Daoy (cell line): ENCODE measurements around the gene TMC3. TPM values are rescaled to one million over a fixed set of nuclear protein-coding genes. Genes with fewer than 3 reads are reported as not detected.
"Not testable (repeated sequence)": the region's sequence is repeated elsewhere in the genome, so short reads cannot be mapped to it uniquely, and the experiment has no call there.

Experiments used
- DNase-seq: peaks from one replicate; pipeline ENCODE4 v3.0.0-alpha.2; 2015; ENCODE audit warnings: low read depth
- total RNA-seq: library from RNA; depleted of rRNA; stranded (reverse); fragments of >200 nt; shearing (Covaris generic); gene quantifications from 2 replicates; pipeline ENCODE4 v1.2.3, GENCODE V29; 2014

TMC3 gene
- total RNA-seq, 1 experiment from 2014 or later, result not detected

DNA sequence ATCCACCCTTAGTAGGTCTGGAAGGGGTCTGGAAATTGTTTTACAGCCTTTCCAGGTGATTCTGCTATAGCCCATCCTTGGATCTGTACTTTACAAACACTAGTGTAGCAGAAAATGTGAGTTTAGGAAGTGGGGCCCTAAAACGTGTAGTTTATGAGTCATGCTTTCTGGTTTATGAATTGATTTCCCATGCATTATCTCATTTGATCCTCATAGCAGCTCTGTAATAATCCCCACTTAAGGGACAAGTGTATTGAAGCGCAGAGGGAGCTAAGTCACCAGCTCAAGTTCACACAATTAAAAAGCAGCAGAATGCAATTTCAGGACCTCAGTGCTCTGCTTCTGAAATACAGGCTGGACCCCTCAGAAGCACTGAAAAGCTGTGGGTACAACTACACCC lies 27.4 kb downstream of the TMC3 start:
- DNase-seq, result no peak

DNA sequence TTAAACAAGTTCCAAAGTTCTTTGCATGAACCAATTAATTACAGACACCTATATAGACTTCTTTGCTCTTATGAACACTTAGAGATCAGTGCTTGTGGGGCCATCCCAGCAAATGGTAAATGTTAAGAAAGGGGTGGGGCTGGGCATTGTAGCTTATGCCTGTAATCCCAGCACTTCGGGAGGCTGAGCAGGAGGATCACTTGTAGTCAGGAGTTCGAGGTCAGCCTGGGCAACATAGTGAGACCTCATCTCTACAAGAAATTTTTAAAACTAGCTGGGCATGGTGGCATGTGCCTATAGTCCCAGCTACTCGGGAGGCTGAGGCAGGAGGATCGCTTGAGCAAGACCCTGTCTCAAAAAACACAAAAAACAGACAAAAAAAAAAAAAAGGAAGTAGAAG lies 30.6 kb downstream of the TMC3 start:
- DNase-seq, result no peak

DNA sequence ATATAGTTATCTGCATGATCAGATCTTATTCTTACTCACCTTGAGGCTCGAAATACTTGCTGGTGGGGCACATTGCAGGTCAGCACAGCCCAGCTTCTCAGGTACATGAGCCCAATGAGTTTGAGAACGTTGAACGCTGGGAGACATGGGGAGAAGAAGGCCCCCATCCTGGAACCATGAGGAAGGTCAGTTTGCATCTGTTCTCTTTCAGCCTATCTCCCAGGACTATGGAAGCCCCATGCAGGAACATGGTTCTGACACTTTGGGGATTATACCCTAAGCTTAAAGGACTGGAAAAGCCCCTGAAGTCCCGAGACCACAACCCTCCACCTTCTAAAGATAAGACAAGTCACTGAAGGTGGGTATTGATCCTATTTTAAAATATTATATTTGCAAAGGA lies 32.7 kb downstream of the TMC3 start:
- no peak for DNase-seq

DNA sequence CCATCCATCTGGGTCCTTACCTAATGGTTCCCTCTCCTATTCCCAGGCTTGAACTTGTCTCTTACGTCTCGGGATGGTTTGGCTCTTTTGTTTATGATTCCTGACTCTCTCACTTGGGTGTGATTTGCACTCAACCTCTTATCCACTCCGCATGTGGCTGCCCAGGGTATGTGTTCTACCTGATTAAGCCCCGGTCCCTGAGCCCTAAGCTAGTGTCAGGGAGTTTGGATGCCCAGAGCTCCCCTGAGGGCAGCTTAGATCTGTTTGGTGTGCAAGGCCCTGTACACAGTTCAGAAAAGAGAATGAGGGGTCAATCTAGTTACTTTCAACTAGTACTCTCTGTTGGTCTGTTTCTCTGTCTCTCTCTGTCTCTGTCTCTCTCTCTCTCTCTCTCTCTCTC lies 34.2 kb downstream of the TMC3 start:
- DNase-seq, result no peak

DNA sequence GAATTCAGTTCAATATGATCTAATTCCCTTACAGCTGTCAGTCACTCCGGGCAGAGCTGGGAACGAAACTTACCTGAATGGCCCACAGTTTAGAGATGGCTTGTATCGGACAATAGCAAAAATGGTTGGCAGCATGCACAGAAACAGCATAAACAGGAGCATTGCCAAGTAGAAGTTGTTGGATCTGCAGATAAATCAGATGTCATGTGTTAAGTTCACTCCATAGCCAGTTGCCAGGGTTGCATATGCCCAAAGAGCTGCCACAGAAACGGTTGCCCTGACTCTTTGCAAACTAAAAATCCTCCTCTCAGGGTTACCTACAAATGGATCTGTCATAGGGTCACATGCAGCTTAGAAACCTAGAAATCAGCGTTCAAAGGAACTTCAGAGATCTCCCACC lies 34.7 kb downstream of the TMC3 start:
- no peak for DNase-seq

DNA sequence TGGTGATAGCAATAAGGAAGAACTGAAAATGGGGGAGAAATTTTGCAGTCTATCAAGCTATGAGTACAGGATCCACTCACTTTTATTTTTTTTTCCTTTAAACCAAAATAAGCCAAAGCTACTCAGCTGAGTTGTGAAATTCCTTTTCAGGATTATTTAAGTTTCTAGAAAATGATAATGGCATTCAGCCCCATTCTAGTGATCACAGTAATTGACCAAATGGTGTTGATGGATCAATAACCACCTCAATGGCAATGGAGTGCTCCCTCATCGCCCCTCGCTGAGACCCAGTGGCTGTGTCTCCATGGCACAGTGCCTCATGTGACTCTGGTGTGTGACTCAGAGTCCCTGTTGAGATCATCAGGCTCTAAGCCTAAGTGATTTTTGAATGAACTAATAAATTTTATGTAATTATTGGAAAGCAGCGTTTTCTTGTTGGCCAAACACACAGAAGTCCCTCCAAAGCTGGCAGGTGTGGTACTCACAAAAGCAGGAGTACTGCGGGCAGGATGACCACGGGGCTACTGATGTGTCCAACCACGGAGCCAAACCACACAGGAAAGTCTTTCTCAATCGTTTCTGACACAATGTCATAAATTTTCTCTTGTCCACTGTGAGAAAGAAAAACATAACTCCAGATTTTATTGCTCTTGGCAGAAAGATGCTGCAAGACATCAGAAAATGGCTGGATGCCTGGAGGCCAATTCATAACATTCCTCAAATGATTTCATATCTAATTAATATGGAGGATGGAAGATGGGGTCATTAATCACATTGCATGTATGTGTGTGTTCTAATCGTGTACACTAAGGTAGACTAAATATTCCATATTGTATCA lies 35.6 kb downstream of the TMC3 start:
- DNase-seq, result peak; percentile 79

DNA sequence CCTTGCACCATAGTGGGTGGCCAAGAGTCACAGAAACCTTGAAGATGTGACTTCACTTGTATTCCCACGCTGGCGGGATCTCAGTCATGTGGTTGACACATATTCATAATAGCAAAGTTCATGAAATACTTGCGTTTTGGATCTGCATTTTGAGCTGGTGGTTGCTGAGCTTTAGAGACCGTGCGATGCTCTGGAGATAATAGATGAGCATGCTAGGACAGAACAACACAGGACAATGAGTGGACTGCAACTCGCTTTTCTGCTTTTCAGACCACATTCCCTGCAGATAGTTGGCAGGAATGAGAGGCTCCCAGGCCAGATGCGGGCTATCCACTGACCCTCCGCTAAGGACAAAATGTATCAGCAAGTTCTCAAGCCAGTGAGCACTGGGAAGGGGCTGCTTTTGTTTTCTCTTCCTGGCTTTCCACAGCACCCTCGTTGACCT lies 36.3 kb downstream of the TMC3 start:
- no peak for DNase-seq

DNA sequence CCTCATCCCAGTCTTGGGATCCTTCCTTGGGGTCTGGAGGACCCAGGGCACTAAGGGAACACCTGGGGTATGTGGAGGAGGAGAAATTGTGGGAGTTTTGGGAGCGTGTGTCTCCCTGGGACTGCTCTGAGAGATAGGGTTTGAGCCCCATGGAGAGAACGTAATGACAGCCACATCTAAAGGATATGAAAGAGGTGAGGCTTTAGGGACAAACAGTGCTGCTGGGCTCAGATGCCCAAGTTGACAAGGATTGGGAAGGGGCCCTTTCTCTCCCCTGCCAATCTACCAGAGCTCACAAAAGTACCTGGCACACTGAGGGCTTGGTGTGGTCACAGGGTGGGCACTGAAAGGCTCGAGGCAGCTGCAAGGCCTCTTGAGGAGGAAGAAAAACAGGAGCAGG lies 36.8 kb downstream of the TMC3 start:
- DNase-seq, result no peak

DNA sequence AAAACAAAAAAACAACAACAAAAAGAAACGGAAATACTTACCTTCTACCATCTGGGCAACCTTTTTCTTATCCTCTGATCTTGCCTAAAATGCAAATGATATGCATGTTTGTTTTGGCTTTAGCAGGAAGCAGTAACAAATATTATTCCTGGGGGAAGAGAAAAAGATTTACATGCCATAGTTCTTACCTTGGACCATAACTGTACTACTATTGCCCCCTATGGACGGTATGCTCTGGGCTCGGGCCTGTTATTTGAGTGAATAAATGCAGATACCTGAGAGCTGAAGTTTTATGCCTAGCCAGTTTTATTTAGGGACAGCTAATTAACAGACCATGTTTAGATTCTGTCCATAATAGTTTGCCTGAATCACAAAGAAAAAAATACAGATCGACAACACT lies 37.4 kb downstream of the TMC3 start:
- DNase-seq, result peak; percentile 14

DNA sequence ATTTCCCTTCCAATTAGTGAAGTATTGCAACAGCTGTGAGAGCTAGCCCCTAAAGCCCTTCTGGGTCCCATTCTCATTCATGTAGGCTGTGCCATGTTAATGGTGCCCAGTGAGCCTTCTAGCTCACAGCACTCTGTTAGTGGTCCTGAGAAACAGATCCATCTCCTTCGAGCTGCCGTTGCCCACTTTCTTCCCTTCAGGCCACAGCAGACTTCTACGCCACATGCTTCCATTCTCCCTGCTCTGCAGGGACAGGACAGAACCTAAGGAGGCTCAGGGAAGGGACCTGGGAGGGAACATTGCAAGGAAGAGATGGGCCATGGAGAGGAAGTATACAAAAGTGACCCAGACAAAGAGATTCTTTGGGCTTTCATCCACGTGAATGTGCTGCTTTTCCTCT lies 38.4 kb downstream of the TMC3 start:
- no peak for DNase-seq

DNA sequence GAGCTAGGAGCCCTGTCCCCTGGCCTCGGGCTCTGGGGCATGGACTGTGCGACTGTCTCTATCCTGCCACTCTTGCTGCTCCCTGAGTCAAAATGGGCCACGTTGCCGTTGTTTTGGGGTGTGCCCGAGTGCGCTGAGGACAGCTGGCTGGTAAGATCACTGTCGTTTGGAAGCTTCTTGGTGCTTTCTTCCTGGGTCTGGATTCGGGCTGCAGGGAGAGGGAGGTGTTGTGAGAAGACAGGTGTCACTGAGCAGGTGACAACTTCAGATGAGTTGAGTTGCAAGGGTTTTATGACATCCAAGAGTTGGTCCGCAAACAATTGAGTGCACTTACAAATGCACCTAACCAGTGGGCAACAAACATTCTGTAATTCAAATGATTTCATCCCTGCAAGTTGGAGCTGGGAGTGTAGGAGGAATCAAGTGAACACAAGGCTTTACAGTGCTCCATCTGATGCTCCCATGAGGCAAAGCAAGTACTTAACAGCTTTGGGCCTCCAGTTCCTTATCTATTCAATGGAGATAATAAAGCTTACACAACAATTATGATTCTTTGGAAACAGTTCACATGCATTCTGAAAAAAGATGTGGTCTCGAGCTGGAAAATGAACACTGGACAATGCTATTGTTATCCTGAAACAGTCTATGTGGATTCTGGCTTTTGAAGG lies 39.1 kb downstream of the TMC3 start:
- no peak for DNase-seq

DNA sequence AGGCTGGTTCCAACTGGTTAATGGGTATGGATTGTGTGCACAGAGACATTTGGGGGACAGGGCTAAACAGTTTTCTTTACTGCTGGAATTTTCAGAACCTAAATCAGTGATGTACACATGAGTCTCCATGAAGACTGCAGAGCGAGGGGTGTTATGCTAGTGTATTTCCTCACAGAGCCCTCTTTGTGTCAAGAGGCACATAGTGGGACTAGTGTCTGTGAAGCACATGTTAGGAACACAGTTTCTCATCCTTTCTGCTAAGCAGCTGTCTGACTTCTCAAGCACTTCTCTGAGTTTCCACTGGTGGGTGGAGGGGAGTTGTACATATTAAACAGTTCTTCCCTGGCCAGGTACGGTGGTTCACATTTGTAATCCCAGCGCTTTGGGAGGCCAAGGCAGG lies 40.6 kb downstream of the TMC3 start:
- DNase-seq, result no peak

DNA sequence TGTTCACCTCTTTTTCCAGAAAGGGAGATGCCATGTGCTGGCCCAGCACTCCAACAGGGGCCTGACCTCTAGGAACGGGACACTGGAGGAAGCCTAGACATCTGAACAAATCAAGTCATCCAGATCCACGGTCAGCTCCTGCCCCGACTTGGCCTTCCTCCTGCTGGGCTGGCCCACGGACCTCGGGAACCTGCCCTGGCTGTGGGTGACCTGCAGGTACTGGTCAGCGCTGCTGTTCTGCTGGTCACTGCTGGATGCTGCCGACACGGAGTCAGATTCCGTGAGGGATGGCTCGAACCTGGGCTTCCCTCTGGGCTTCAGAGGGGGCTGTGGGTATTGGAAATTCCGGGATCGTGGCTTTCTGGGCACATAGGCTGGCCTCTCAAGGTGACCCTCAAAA lies 41.7 kb downstream of the TMC3 start:
- no peak for DNase-seq

DNA sequence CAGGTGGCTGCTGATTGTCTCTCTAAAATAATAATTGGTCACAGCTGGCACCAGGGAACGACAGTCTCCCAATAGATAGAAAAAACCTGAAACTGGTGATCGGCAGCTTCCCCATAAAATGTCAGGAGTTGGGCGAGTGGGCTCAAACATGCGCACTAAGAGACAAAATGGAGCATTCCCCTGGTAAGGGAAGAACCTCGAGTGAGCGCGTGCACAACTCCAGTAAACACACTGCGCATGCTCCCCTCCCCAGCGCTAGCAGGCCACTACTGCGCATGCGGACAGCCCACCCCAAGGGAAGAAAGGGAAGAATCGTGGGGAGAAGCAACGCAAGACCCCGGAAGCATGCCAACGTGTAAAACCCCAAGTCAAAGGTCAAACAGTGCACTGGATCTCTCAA lies 42.4 kb downstream of the TMC3 start:
- no peak for DNase-seq

DNA sequence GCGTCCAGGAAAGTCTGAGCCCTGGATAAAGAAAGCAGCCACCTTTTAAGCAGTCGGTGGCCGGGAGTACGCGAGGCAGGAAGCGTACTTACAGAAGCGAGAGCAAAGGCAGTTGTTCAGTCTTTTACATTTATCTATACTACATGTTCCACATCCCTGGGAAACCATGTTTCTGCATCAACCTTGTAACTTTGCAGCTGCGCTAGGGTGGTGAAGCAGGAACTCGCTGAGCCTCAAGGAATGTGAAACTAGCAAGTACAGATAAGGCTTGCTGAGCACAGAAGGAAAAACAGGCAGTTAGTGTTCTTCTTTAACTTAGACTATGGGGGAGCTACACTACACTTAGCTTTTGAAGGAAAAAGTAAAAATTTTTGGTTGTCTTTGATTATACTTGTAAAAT lies 42.9 kb downstream of the TMC3 start:
- DNase-seq, result not testable (repeated sequence)

DNA sequence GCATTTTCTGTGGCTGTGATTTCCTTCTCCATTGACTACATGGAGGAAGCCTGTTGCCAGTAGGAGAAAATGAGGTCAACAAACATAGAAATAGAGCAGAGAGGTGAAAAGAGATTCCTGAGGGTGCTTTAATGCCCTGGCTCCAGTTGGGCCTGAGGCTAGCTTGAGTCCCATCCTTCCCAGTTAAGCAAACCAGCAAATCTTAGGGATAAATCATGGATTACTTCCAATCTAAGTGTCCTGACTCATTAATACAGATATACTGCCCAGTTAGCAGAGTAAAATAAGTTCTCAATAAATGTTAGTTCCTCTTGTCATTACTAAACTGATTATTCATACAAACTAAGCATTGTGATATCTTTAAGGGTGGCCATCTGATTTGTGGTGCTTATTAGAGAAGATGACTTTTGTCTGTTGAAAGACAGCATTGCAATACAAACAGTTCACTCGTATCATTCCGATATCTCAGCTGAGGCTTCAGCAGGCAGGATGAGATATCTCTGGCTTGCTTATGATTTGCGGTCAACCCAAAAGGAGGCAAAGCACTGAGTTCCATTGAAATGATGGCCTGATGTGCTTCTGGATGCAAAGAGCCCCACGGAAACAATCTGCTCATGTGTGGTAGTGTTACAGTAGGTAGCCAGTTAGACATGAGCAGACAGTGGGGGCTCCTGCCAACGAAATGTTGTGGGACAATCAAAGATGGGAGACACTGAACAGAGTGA lies 43.5 kb downstream of the TMC3 start:
- no peak for DNase-seq

DNA sequence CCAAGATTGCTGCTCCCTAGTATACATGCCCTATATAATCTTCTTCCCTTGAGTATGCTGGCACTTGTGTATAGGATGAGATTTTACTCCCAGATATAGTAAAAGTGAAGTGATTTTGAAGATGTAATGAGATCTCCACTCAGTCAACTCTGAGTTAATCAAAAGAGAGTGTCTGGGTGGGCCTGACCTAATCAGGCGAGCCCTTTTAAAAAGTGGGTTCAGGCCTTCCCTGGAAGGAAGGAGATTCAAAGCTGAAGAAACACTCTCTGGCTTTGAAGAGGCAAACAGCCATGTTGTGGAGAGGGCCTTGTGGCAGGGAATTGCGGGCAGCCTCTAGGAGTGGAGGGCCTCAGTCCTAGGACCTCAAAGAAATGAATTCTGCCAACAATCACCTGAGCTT lies 44.6 kb downstream of the TMC3 start:
- no peak for DNase-seq

DNA sequence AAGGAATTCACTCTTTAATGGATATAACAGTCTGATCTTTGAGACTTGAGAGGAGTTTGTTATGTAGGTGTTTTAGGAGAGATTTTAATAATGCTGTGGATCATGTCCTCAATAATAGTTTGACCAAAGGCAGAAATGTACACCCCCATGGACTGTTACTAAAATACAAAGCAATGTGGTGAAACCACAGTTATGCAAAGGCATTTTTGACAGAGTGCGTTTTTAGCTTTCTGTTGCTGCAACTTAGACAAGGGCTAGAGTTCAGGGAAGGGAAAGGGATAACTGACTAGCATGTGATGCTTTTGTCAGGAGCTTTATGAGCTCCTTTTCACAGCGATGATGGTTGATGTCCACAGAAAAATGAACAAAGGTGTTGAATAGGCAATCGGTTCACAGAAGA lies 46.5 kb downstream of the TMC3 start:
- DNase-seq, result peak; percentile 66

DNA sequence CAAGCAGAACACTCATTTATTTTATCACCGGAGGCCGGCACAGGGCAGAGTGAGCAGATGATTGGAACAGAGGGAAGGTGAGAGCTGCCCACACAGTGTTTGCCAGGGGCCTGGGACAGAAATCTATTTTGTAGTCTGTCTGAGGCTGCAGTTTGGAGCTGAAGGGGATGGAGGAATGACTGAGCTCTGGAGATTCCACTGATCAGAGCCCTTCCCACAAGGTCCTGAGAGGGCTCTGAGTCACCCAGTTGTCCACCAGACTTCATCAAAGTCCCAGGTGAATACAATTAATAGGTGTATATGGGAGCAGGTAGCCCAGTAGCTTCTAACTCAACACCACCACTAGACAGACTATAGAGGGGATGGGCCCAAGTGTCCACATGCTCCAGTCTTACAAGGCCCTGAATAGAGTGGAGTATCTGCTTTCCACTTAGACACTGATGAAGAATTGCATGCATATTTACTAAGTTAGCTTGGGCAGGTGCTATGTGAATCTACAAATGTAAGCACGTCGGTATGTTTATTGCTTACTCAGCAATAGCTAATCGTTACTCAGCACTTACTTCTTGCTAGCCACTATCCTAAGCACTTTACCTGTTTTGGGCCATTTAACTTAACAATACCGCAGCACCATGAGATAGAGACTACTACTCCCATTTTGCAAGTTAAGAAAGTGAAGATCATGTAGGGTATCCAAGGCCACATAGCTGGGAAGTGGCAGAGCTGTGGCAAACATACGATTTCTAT lies 47.4 kb downstream of the TMC3 start:
- DNase-seq, result no peak

DNA sequence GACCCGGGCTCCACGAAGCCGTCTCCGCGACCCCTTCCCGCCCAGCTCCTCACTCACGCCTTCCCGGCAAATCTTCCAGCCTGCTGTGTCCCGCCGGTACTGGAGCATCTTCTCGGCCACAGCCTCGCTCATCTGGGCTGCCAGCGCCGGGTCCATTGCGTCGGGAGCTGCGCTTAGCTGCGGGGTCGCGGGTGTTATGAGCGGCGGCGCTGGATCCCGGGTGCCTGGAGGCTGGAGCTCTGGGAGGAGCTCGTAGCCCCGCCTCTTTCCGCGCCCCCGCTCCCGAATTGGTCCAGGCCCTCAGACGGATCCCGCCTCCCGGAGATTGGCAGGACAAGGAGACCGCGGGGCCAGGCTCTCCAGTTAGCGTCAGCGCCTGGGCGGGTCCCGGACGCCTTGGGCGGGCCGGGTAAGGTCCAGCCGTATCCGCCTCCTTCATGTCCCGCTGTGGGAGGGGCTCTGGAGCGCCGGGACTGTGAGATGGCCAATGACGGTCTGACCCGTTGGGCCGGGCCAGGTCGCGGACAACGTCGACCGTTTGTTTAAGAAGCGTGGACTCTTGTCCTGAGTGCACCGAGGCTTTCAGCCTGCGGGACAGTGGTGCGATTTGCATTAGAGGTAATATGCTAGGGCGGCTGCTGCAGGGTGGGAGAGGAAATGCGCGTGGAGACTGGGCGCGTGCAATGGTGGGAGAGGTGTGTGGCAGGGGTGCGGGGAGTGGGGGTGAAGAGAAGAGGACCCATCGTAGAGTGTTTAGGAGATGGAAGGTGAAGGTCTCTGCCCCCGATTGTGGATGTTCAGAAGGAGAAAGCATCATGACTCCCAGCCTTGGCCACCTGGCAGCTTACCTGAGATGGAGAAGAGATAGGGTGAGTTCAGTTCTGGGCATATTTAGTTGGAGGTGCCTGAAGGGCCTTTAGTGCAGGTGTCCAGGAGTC lies 49.8 kb downstream of the TMC3 start, which contains the start of gene STARD5:
STARD5 (minus strand) TSS at position 198 of the 938 bp plus-strand sequence; CDS start at position 156, 42 bp downstream.
- peak; percentile 98 for DNase-seq

DNA sequence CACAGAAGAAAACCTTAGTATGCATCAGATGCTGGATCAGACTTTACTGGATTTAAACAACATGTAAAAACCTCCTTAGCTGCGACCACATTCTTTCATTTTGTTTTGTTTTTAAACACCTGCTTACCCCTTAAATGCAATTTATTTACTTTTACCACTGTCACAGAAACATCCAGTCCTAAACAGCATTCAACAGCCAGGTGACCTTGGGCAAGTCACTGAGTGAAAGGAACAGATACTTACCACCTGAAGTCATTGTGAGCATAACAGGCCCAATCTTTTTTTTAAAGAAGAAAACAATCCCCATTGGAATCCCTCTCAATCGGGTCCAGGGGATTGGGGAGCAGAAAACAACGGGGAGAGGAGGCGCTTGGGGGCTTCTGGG lies 50.5 kb downstream of the TMC3 start:
- no peak for DNase-seq
